HG02885 (cell line): ENCODE measurements around the gene NEK10.
"Not testable (repeated sequence)": the region's sequence is repeated elsewhere in the genome, so short reads cannot be mapped to it uniquely, and the experiment has no call there.

Experiments
- ATAC-seq: cut with Tn5 transposase; IDR thresholded peaks from one replicate; pipeline ENCODE4 v1.9.1; 2021; ENCODE audit warnings: mild to moderate bottlenecking; ENCODE audit not compliant: unreplicated experiment, poor library complexity

Gene NEK10

GRCh38 chr3:27353221-27353620 lies 16.0 kb downstream of the NEK10 start:
- no peak for ATAC-seq

GRCh38 chr3:27352047-27352446 lies 17.1 kb downstream of the NEK10 start:
- no peak for ATAC-seq

GRCh38 chr3:27349832-27350231 lies 19.4 kb downstream of the NEK10 start:
- peak; percentile 83 for ATAC-seq

- ATAC-seq = no peak
Observed at GRCh38 chr3:27345959-27346865, 23.0 kb downstream of the NEK10 start.

GRCh38 chr3:27345493-27345892 lies 23.7 kb downstream of the NEK10 start:
- no peak for ATAC-seq

- no peak for ATAC-seq
Observed at GRCh38 chr3:27345045-27345444, 24.1 kb downstream of the NEK10 start.

GRCh38 chr3:27344192-27344591 lies 25.0 kb downstream of the NEK10 start:
- no peak for ATAC-seq

- no peak for ATAC-seq
Observed at GRCh38 chr3:27342267-27342666, 26.9 kb downstream of the NEK10 start.

GRCh38 chr3:27340534-27340933 lies 28.6 kb downstream of the NEK10 start:
- ATAC-seq = peak; percentile 66

GRCh38 chr3:27335571-27335970 lies 33.6 kb downstream of the NEK10 start:
- ATAC-seq = no peak

GRCh38 chr3:27333843-27334242 lies 35.3 kb downstream of the NEK10 start:
- no peak for ATAC-seq

- not testable (repeated sequence) for ATAC-seq
Observed at GRCh38 chr3:27328982-27329762, 40.0 kb downstream of the NEK10 start.

GRCh38 chr3:27326629-27327545 lies 42.3 kb downstream of the NEK10 start:
- no peak for ATAC-seq

- ATAC-seq = no peak
Observed at GRCh38 chr3:27326202-27326601, 43.0 kb downstream of the NEK10 start.

- no peak for ATAC-seq
Observed at GRCh38 chr3:27325419-27325818, 43.8 kb downstream of the NEK10 start.

- ATAC-seq = no peak
Observed at GRCh38 chr3:27324686-27325085, 44.5 kb downstream of the NEK10 start.

- no peak for ATAC-seq
Observed at GRCh38 chr3:27323087-27323570, 46.1 kb downstream of the NEK10 start.

- ATAC-seq = no peak
Observed at GRCh38 chr3:27322634-27323033, 46.5 kb downstream of the NEK10 start.

- no peak for ATAC-seq
Observed at GRCh38 chr3:27319847-27320526, 49.2 kb downstream of the NEK10 start.

- no peak for ATAC-seq
Observed at GRCh38 chr3:27319304-27319703, 49.9 kb downstream of the NEK10 start.
